8988T (cell line): ENCODE results near the gene ZNF668.
"Not testable (repeated sequence)": the region's sequence is repeated elsewhere in the genome, so short reads cannot be mapped to it uniquely, and the experiment has no call there.

Experiments
- DNase-seq: peaks from one replicate; pipeline ENCODE4 v3.0.0; 2011

Gene ZNF668

GRCh38 chr16:31050280-31051030 is 23.6 kb downstream of the ZNF668 start:
- no peak for DNase-seq

GRCh38 chr16:31043898-31044481 is 30.1 kb downstream of the ZNF668 start:
- DNase-seq: no peak

DNA sequence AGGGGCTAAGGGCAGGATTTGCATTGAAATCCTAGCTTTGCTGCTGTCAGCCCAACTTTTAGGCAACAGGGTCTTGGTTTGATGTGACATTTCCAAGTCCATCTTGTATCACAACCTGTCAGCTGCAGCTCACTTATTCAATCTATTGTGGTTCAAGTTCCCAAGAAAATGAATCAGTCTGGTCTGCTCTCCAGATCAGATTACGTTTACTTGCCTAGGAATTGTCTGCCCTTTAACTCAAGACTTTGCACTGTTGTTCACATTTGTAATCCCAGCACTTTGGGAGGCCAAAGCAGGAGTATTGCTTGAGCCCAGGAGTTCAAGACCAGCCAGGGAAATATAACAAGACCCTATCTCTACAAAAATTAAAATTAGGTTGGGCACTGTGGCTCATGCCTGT is 30.7 kb downstream of the ZNF668 start:
- DNase-seq: no peak

DNA sequence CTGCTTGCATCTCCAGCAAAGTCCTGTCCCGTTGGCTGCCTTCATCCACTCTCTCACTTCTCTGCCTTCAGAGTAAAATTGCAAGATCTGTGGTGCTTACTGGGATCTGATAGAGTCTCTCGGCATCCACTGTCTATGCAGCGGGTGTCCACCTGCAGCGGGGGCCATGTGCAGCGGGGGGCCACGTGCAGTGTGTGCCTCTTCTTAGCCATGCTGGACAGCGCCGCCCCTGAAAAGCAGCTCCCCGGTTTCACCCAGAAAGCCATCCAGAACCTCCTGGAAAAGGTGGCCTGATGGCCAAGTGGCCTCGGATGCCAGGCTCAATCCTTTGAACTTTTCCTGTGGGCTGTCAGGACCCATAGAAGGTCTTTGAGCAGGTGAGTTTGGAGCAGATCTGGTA is 31.2 kb downstream of the ZNF668 start:
- DNase-seq: no peak

DNA sequence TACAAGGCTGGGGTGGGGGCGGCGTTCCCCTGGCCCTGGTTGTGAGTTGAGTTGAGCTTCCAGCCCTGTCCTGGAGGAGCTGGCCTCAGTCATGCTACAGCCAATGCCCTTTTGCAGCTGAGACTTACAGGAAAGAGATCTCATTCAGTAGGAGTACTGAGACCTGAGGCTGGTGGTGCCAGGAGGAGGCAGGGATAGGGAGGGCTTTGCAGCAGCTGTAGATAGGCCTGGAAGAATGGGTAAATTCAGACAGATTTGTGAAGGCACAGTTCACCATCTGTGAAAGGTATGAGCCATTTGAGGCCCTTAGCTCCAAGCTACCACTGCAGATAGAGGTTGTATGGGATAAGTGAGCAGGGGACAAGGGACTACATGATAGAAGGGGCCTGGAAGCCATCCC is 35.0 kb downstream of the ZNF668 start:
- DNase-seq: no peak

DNA sequence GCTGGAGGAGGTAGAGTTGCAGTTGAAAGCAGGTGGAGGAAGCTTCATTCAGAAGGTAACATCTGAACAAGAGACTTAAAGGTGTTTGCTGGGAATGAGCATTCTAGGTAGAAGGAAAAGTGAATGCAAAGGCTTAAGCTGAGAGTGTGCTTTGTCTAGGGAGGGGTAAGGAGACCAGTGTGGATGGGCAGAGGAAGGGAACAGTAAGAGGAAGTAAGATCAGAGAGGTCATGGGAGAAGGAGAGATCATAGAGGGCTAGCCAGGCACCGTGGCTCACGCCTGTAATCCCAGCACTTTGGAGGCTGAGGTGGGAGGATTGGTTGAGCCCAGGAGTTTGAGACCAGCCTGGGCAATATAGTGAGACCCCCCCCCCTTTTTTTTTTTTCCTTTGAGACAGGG is 37.3 kb downstream of the ZNF668 start:
- DNase-seq: no peak

- DNase-seq: peak; percentile 92
These were observed 40.1 kb downstream of the ZNF668 start for GRCh38 chr16:31033709-31034492.

- DNase-seq: peak; percentile 68
These were observed 41.0 kb downstream of the ZNF668 start, which contains the start of gene STX4 for GRCh38 chr16:31032736-31033708. TSS of gene STX4 (plus strand) at chr16:31033558. CDS start at chr16:31033806, 248 bp downstream.

DNA sequence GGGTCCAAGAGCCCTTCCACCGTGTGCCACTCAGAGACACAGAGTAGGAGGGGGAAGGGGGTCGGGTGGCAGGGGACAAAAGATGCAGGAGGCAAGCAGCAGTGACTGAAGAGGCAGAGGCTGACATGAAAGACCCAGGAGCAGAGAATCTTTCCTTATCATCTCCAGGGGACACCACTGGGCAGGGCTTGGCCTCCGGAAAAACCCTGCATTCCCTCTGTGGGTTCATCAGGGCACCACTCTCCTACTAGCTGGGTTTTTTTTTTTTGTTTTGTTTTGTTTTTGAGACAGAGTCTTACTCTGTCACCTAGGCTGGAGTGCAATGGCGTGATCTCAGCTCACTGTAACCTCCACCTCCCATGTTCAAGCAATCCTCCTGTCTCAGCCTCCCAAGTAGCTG is 42.8 kb downstream of the ZNF668 start:
- DNase-seq: no peak

- DNase-seq: no peak
These were observed 44.8 kb downstream of the ZNF668 start for GRCh38 chr16:31029272-31029671.

DNA sequence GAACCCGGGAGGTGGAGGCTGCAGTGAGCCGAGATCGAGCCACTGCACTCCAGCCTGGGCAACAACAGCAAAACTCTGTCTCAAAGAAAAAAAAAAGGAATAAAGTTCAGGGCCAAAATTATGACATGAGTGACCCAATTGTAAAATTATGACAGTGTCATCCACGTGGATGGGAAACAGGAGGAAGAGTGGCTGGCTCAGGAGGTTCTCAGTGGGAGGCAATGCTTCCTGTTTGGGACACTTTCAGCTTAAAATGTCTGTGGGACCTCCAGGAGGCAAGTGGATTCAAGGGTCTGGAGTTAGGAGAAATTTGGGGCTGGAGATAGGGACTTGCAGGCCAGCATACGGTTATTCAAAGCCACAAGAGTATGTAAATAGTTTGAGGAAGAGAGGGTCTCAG is 48.7 kb downstream of the ZNF668 start:
- DNase-seq: no peak

GRCh38 chr16:31023627-31024226 is 50.3 kb downstream of the ZNF668 start:
- no peak for DNase-seq

DNA sequence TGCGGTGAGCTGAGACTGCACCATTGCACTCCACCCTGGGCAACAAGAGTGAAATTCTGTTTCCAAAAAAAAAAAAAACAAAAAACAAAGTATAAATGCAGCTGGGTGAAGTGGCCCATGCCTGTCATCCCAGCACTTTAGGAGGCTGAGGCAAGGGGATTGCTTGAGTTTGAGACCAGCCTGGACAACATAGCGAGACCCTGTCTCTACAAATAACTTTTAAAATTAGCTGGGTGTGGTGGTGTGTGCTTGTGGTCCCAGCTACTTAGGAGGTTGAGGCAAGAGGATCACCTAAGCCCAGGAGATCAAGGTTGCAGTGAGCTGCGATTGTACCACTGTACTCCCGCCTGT is 50.8 kb downstream of the ZNF668 start:
- no peak for DNase-seq

- no peak for DNase-seq
These were observed 51.3 kb downstream of the ZNF668 start for GRCh38 chr16:31022544-31023251.

DNA sequence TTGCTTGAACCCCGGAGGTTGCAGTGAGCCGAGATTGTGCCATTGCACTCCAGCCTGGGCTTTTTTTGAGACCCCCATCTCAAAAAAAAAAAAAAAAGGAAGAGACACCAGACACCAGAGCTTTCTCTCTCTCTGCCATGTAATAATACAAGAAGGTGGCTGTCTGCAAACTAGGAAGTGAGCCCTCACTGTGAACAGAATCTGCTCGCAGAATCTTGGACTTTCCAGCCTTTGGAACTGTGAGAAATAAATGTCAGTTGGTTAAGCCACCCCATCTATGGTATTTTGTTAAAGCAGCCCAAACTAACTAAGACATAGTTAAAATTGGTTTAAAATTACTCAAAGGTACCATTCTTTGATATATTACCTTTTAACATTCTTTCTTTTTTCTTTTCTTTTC is 53.5 kb downstream of the ZNF668 start:
- no peak for DNase-seq

DNA sequence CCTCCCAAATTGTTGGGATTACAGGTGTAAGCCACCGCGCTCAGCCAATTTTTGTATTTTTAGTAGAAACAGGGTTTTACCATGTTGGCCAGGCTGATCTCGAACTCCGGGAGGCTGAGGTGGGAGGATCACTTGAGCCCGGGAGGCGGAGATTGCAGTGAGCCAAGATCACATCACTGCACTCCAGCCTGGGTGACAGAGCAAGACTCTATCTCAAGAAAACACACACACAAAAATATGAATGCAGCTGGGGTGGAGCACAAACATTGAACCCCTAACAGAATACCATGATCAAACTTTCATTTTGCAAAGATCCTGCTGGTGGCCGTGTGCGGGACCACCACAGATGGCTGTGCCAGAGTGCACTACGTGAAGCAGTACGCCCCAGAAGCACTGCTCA is 56.3 kb downstream of the ZNF668 start:
- not testable (repeated sequence) for DNase-seq

DNA sequence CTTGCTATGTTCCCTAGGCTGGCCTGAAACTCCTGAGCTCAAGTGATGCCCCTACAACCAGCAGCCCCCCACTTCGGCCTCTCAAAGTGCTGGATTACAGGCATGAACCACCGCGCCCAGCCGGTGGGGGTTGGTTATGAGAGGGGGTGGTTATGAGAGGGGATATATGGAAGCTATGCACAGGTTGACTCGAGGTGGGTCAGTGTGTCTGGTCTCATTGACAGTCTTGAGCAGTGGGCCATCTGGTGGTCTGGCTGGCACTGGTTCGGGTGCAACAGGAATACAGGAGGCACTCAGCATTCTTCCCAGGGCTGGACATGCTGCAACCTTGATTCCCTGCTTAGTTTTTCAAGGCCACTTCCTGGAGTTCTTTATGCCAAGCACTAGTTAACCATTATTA is 58.0 kb downstream of the ZNF668 start:
- no peak for DNase-seq

DNA sequence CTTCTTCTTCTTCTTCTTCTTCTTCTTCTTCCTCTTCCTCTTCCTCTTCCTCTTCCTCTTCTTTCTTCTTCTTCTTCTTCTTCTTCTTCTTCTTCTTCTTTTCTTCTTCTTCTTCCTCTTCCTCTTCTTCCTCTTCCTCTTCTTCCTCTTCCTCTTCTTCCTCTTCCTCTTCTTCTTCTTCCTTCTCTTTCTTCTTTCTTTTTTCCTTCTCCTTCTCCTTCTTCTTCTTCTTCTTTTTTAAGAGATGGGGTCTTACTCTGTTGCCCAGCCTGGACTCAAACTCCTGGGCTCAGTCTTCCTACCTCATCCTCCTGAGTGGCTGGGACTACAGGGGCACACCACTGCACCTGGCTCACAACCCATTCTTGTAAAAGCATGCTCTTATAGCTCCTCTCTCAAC is 60.7 kb downstream of the ZNF668 start:
- DNase-seq: not testable (repeated sequence)

DNA sequence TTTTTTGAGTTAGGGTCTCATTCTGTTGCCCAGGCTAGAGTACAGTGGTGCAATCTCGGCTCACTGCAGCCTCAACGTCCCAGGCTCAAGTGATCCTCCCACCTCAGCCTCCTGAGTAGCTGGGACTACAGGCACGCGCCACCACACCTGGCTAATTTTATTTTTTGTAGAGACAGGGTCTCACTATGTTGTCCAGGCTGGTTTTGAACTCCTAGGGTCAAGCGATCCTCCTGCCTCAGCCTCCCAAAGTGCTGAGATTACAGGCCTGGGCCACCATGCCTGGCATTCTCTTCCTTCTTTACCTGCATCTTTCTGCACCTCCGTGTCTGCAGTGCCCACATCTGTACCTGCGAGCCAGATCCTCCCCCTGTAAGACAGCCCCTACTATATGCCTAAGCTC is 62.2 kb downstream of the ZNF668 start:
- DNase-seq: not testable (repeated sequence)
